ENCODE measurements around the gene NINJ2. TPM values are rescaled to one million over a fixed set of nuclear protein-coding genes. Genes with fewer than 3 reads are reported as not detected.

NINJ2 gene
- total RNA-seq, 1 experiment from 2014 or later = 0.24 TPM

- Histone ChIP-seq H3K23ac (ENCODE audit: insufficient read length, low read depth, low read length) (no peak overlapping the region), H4K8ac (replicated peaks; ENCODE audit: insufficient read length, low read depth, low read length) (no peak overlapping the region), H4K5ac (ENCODE audit: insufficient read length, low read depth, low read length) (no peak overlapping the region), H3K27ac (ENCODE audit: insufficient read length, low read depth, low read length) (no peak overlapping the region), H2BK15ac (ENCODE audit: low read depth, low read length) (no peak overlapping the region), H2BK5ac (ENCODE audit: insufficient read length, low read length) (no peak overlapping the region), H3K9me3 (ENCODE audit: control insufficient read depth, low read depth, low read length) (no peaks in the 10 kb centered on the region), H2AFZ (ENCODE audit: low read length) (no peak overlapping the region), H3K14ac (ENCODE audit: insufficient read depth, low read length) (no peak overlapping the region), H3K27me3 (ENCODE audit: insufficient read depth, low read length) (no peaks in the 10 kb centered on the region), H4K20me1 (ENCODE audit: control insufficient read depth, insufficient read depth, insufficient read length) (no peaks in the 10 kb centered on the region), H3K18ac (ENCODE audit: insufficient read length, low read depth, low read length) (no peak overlapping the region), H3K4me1 (ENCODE audit: insufficient read depth, low read length) (no peaks in the 10 kb centered on the region; the same call in 1 of the 2 replicates), H4K91ac (ENCODE audit: insufficient read length, low read depth, low read length) (no peak overlapping the region), H3K23me2 (ENCODE audit: insufficient read length, low read depth, low read length, poor library complexity, severe bottlenecking) (peaks cover 6% of the 10 kb centered on the region), H3K4me2 (ENCODE audit: insufficient read depth, insufficient read length, low read length) (no peak overlapping the region), H2BK120ac (ENCODE audit: low read depth, low read length, poor library complexity, severe bottlenecking) (no peak overlapping the region), H3K4ac (ENCODE audit: low read depth, low read length) (no peak overlapping the region), H3K79me2 (ENCODE audit: insufficient read depth, low read length) (no peaks in the 10 kb centered on the region), H3T11ph (ENCODE audit: low read length) (no peak overlapping the region), H2BK20ac (ENCODE audit: low read depth, low read length, poor library complexity, severe bottlenecking) (no peak overlapping the region), H3K56ac (ENCODE audit: insufficient read length, low read depth, low read length) (no peak overlapping the region), H2AK5ac (ENCODE audit: insufficient read length, low read length) (no peak overlapping the region), H2BK12ac (ENCODE audit: insufficient read length, low read depth, low read length) (no peak overlapping the region), H3K79me1 (ENCODE audit: insufficient read depth, low read depth, low read length, poor library complexity, severe bottlenecking) (no peaks in the 10 kb centered on the region), H3K9ac (ENCODE audit: extremely low read depth, insufficient read length, low read length) (no peak overlapping the region)
- Mint-ChIP-seq H3K36me3 (ENCODE audit: insufficient read depth in 1 of 3, low read depth in 3 of 3) (no peaks in the 10 kb centered on the region), H3K4me3 (no peak overlapping the region), H3K27ac (no peak overlapping the region), H3K27me3 (ENCODE audit: low read depth) (peaks cover 2% of the 10 kb centered on the region; the same call in 1 of the 2 replicates), H3K4me1 (peaks cover 11% of the 10 kb centered on the region in 2 experiments), H3K9me3 (no peaks in the 10 kb centered on the region)
- TF ChIP-seq CTCF (conservative IDR thresholded peaks at IDR 0.05) = no peak
- no CpG with 5 or more reads among the region's 5 CpGs for WGBS (ENCODE audit: extremely low coverage, insufficient read length, low lambda C conversion rate)
- DNase-seq = no peak
Observed at GRCh38 chr12:639988-640387, 23.3 kb downstream of the NINJ2 start.

Measured in H9 (cell line).